Lower leg skin (tissue), 3 donors: ENCODE measurements around the gene FMNL3.
"Not testable (repeated sequence)": the region's sequence is repeated elsewhere in the genome, so short reads cannot be mapped to it uniquely, and the experiment has no call there.

Experiments used
- POLR2A ChIP-seq, 2 donors: fragments of 450-650 bp; IDR thresholded peaks; one replicate each; pipeline ENCODE4 v1.6.1; 2016 to 2017; ENCODE audit warnings: antibody characterized with exemption in 2 of 2, mild to moderate bottlenecking in 1 of 2, moderate library complexity in 1 of 2
- TF ChIP-seq, protein P1 (sequence below), 3 donors: fragments of 450-650 bp; IDR thresholded peaks; one replicate each; pipeline ENCODE4 v1.5.1; 2016; ENCODE audit warnings: antibody characterized with exemption in 3 of 3, mild to moderate bottlenecking in 3 of 3, moderate library complexity in 2 of 3

GRCh38 chr12:49713952-49714351, 6.7 kb upstream of the FMNL3 start:
- TF ChIP-seq, protein P1, sequence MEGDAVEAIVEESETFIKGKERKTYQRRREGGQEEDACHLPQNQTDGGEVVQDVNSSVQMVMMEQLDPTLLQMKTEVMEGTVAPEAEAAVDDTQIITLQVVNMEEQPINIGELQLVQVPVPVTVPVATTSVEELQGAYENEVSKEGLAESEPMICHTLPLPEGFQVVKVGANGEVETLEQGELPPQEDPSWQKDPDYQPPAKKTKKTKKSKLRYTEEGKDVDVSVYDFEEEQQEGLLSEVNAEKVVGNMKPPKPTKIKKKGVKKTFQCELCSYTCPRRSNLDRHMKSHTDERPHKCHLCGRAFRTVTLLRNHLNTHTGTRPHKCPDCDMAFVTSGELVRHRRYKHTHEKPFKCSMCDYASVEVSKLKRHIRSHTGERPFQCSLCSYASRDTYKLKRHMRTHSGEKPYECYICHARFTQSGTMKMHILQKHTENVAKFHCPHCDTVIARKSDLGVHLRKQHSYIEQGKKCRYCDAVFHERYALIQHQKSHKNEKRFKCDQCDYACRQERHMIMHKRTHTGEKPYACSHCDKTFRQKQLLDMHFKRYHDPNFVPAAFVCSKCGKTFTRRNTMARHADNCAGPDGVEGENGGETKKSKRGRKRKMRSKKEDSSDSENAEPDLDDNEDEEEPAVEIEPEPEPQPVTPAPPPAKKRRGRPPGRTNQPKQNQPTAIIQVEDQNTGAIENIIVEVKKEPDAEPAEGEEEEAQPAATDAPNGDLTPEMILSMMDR (IDR thresholded peaks at IDR 0.05), result not testable (repeated sequence)
- TF ChIP-seq POLR2A (IDR thresholded peaks at IDR 0.05), result not testable (repeated sequence)
